GM12878 (cell line): ENCODE data around the gene CST6. TPM values are rescaled to one million over a fixed set of nuclear protein-coding genes. Genes with fewer than 3 reads are reported as not detected.

Experiments
- ATAC-seq: fragments of 200-7000 bp; cut with Tn5 transposase; 3 replicates; pipeline ENCODE4 v1.9.1; 2020; ENCODE audit warnings: mild to moderate bottlenecking, moderate library complexity
- BruUV-seq: library from RNA; stranded (reverse); fragments of 400-500 nt; replicated peaks from 2 replicates; lab custom pipeline; 2021; lab: Mats Ljungman, UMichigan
- CTCF ChIA-PET: fragments of 300-600 bp; sonication (Branson Sonifier 250); formaldehyde crosslinking; extraction: SDS; loops from one replicate; lab custom pipeline; 2021; ENCODE audit warnings: inconsistent platforms; lab: Yijun Ruan, JAX
- POLR2A ChIA-PET: fragments of 350-600 bp; formaldehyde crosslinking; extraction: SDS; loops from one replicate; lab custom pipeline; 2021; ENCODE audit warnings: inconsistent platforms; lab: Charles Lee
- RAD21 ChIA-PET: fragments of 300-600 bp; sonication (Branson Sonifier 250); formaldehyde crosslinking; loops from one replicate; lab custom pipeline; 2023; ENCODE audit warnings: antibody characterized with exemption; ENCODE audit not compliant: unreplicated experiment; lab: Charles Lee
- SMC1A ChIA-PET: fragments of 300-600 bp; sonication (Branson Sonifier 250); formaldehyde crosslinking; loops from one replicate; lab custom pipeline; 2023; ENCODE audit not compliant: unreplicated experiment, uncharacterized antibody; lab: Charles Lee
- DNase-seq: peaks from one replicate; pipeline ENCODE4 v3.0.0-alpha.2; 2011; ENCODE audit warnings: low read depth, low spot score
- FAIRE-seq: peaks from 3 replicates; lab custom pipeline; 2011; peaks lifted over from hg19 to GRCh38; lab: Jason Lieb, UNC
- H2AFZ ChIP-seq: 2 replicates; pipeline ENCODE4 v1.6.0; 2011; ENCODE audit warnings: low read depth, low read length, control low read depth; ENCODE audit not compliant: control insufficient read depth
- H3K27ac ChIP-seq: 2 replicates; pipeline ENCODE4 v1.5.1; 2011; ENCODE audit warnings: control low read depth; ENCODE audit not compliant: control insufficient read depth, insufficient read depth
- H3K27me3 ChIP-seq, 2 experiments: replicated peaks in 1 of 2; 2 replicates each; pipeline versions ENCODE4 v1.6.0 to v1.6.1; 2011; ENCODE audit warnings: low read length in 1 of 2; ENCODE audit not compliant: control insufficient read depth in 2 of 2, insufficient read depth in 2 of 2
- H3K36me3 ChIP-seq, 2 experiments: 2 replicates each; pipeline ENCODE4 v1.5.1; 2011; ENCODE audit warnings: low read length in 1 of 2; ENCODE audit not compliant: control insufficient read depth in 2 of 2, insufficient read depth in 2 of 2
- H3K4me1 ChIP-seq: 2 replicates; pipeline ENCODE4 v1.6.1; 2011; ENCODE audit warnings: mild to moderate bottlenecking, low read length, moderate library complexity, mixed read lengths; ENCODE audit not compliant: control insufficient read depth, insufficient read depth
- H3K4me2 ChIP-seq: 2 replicates; pipeline ENCODE4 v1.6.0; 2011; ENCODE audit warnings: control low read depth; ENCODE audit not compliant: control insufficient read depth, insufficient read depth
- H3K4me3 ChIP-seq: fragments of 200-600 bp; sonication (generic); 2 replicates; pipeline ENCODE4 v1.5.1; 2016
- H3K79me2 ChIP-seq: 2 replicates; pipeline ENCODE4 v1.6.0; 2011; ENCODE audit warnings: low read length; ENCODE audit not compliant: control insufficient read depth, insufficient read depth
- H3K9ac ChIP-seq: 2 replicates; pipeline ENCODE4 v1.8.0; 2011; ENCODE audit warnings: low read length, control low read depth, mixed read lengths; ENCODE audit not compliant: control insufficient read depth, insufficient read depth
- H3K9me3 ChIP-seq: replicated peaks from 3 replicates; pipeline ENCODE4 v1.5.1; 2011; ENCODE audit warnings: mild to moderate bottlenecking, low read length; ENCODE audit not compliant: control insufficient read depth, insufficient read depth
- H4K20me1 ChIP-seq: 2 replicates; pipeline ENCODE4 v1.6.0; 2011; ENCODE audit not compliant: control insufficient read depth, insufficient read depth
- CEBPZ ChIP-seq: fragments of 150-350 bp; IDR thresholded peaks from 2 replicates; pipeline ENCODE4 v1.6.1; 2016; ENCODE audit warnings: low read depth, low read length
- CHD4 ChIP-seq: fragments of 200-600 bp; sonication (generic); IDR thresholded peaks from 2 replicates; pipeline ENCODE4 v1.6.1; 2016; ENCODE audit warnings: mild to moderate bottlenecking
- CREB1 ChIP-seq: IDR thresholded peaks from 2 replicates; pipeline ENCODE4 v1.6.1; 2012; ENCODE audit warnings: low read depth, mild to moderate bottlenecking, inconsistent platforms
- E2F8 ChIP-seq: fragments of 450-650 bp; IDR thresholded peaks from 2 replicates; pipeline ENCODE4 v1.6.1; 2018; ENCODE audit warnings: mild to moderate bottlenecking, low read depth, moderate library complexity; ENCODE audit not compliant: partially characterized antibody
- JUND ChIP-seq: IDR thresholded peaks from 2 replicates; pipeline ENCODE4 v1.6.1; 2012; ENCODE audit warnings: low read depth, mild to moderate bottlenecking, low read length, improper control_type of control experiment, moderate library complexity
- MEF2B ChIP-seq: fragments of 450-650 bp; IDR thresholded peaks from 2 replicates; pipeline ENCODE4 v1.6.1; 2018; ENCODE audit warnings: mild to moderate bottlenecking, moderate library complexity; ENCODE audit not compliant: partially characterized antibody, poor library complexity, severe bottlenecking
- MYB ChIP-seq: fragments of 150-350 bp; IDR thresholded peaks from 2 replicates; pipeline ENCODE4 v1.6.1; 2014; ENCODE audit warnings: mild to moderate bottlenecking, low read depth, low read length, borderline replicate concordance
- RAD51 ChIP-seq: fragments of 450-650 bp; IDR thresholded peaks from 2 replicates; pipeline ENCODE4 v1.6.1; 2016; ENCODE audit warnings: moderate library complexity, mild to moderate bottlenecking, inconsistent platforms
- RB1 ChIP-seq: fragments of 450-650 bp; formaldehyde crosslinking; IDR thresholded peaks from 2 replicates; pipeline ENCODE4 v1.6.1; 2017; ENCODE audit warnings: mild to moderate bottlenecking, borderline replicate concordance
- SP1 ChIP-seq: IDR thresholded peaks from one replicate; pipeline ENCODE4 v1.6.1; 2011; ENCODE audit warnings: low read depth, low read length
- WRNIP1 ChIP-seq: IDR thresholded peaks from 2 replicates; pipeline ENCODE4 v1.6.1; 2011; ENCODE audit warnings: low read depth, low read length, improper control_type of control experiment, borderline replicate concordance
- ZBTB40 ChIP-seq: fragments of 450-650 bp; IDR thresholded peaks from 2 replicates; pipeline ENCODE4 v1.6.1; 2016; ENCODE audit warnings: mild to moderate bottlenecking, moderate library complexity, borderline replicate concordance
- ZNF384 ChIP-seq: IDR thresholded peaks from 2 replicates; pipeline ENCODE4 v1.6.1; 2012; ENCODE audit warnings: low read depth, mild to moderate bottlenecking, low read length, improper control_type of control experiment, borderline replicate concordance
- ZSCAN29 ChIP-seq: fragments of 450-650 bp; IDR thresholded peaks from 2 replicates; pipeline ENCODE4 v1.6.1; 2017; ENCODE audit warnings: mild to moderate bottlenecking, moderate library complexity
- WGBS: methylation state at CpG from one replicate; pipeline ENCODE4 v1.1.6; 2016; ENCODE audit warnings: low lambda C conversion rate; ENCODE audit not compliant: insufficient replicate concordance, insufficient coverage; ENCODE audit errors: missing lambda C conversion rate; 5-methylcytosine and 5-hydroxymethylcytosine counted together
- in situ Hi-C: fragments of 300-500 bp; cut with MboI; formaldehyde crosslinking; loops from 9 replicates; pipeline ENCODE4 v1.14.3; 2018; ENCODE audit warnings: mixed read lengths
- intact Hi-C: fragments of 100-400 bp; cut with micrococcal nuclease; formaldehyde crosslinking; loops from one replicate; pipeline ENCODE4 v1.14.2; 2022; ENCODE audit not compliant: unreplicated experiment
- polyA plus RNA-seq, 11 experiments: library from polyadenylated mRNA; depleted of rRNA in 4 of 11; unstranded in 6 of 11; stranded (reverse) in 5 of 11; fragments of >200 nt; fragmentation: Nextera tagmentation in 4 of 11; fragmentation: Illumina TruSeq in 1 of 11; extraction: Ambion mirVana in 4 of 11; extraction: Trizol in 1 of 11; gene quantifications; 1 replicate in 1 of 11; 2 replicates in 10 of 11; pipeline versions ENCODE4 v1.2.1 to v1.2.3, GENCODE V29; 2011 to 2016; ENCODE audit warnings: inconsistent platforms in 2 of 11, missing spikeins in 2 of 11, low read depth in 1 of 11
- total RNA-seq, 4 experiments: library from RNA; depleted of rRNA in 3 of 4; stranded (reverse); fragments of >200 nt in 3 of 4; fragmentation: Illumina TruSeq in 1 of 4; extraction: Trizol in 1 of 4; gene quantifications; 2 replicates each; pipeline versions ENCODE4 v1.2.1 to v1.2.3, GENCODE V29; 2013 to 2021

The CST6 gene
- total and polyA plus RNA-seq, 10 of the 15 experiments (the other 5 are each of a cell fraction or from before 2014, with no cell fraction given) = not detected

GRCh38 chr11:66012371-66012945 lies 650 bp downstream of the CST6 start:
- no peak overlapping the region for H3K4me2 ChIP-seq
- in situ Hi-C loops (no loop called here), intact Hi-C loops (no loop called here)
- DNase-seq (no peak), ATAC-seq (no peak), FAIRE-seq (no peak)
- H3K9ac ChIP-seq = no peak overlapping the region
- POLR2A ChIA-PET = interaction anchor here (0.6 kb wide), 1 partner anchor 167 kb away, joined by 5 read pairs; no protein-coding TSS in a partner anchor
- no peak overlapping the region for H2AFZ ChIP-seq
- no peaks in the 10 kb centered on the region for H3K9me3 ChIP-seq
- H3K27ac ChIP-seq = no peak overlapping the region
- 38% methylated on average over 11 of the region's 12 CpGs for WGBS
- no peaks in the 10 kb centered on the region for H3K4me1 ChIP-seq
- no peaks in the 10 kb centered on the region for H3K36me3 ChIP-seq
- no peak overlapping the region for H3K4me3 ChIP-seq
- H3K79me2 ChIP-seq = no peaks in the 10 kb centered on the region
- CTCF ChIA-PET = interaction anchor here (0.8 to 2.0 kb wide), 2 partner anchors 10 kb away, joined by 4 to 9 read pairs; no protein-coding TSS in a partner anchor
- no peaks in the 10 kb centered on the region for H4K20me1 ChIP-seq
- SMC1A ChIA-PET = no interaction called here
- H3K27me3 ChIP-seq = peaks cover 3 to 7% of the 10 kb centered on the region in 2 experiments
- BruUV-seq = no TSS peak
- RAD21 ChIA-PET = no interaction called here
- TF ChIP-seq JUND (no peak), ZSCAN29 (no peak), ZNF384 (no peak), CEBPZ (no peak), ZBTB40 (no peak), CREB1 (no peak), CHD4 (no peak), RAD51 (no peak), MEF2B (no peak), MYB (no peak), E2F8 (no peak), SP1 (no peak), WRNIP1 (no peak), RB1 (no peak)
